CD4-positive, alpha-beta T cell treated with Interleukin-21 for 1 hour (primary cell): ENCODE measurements around the gene CALD1.

Experiments
- DNase-seq: peaks from one replicate; pipeline ENCODE4 v3.0.0-alpha.2; 2020

CALD1 gene

DNA sequence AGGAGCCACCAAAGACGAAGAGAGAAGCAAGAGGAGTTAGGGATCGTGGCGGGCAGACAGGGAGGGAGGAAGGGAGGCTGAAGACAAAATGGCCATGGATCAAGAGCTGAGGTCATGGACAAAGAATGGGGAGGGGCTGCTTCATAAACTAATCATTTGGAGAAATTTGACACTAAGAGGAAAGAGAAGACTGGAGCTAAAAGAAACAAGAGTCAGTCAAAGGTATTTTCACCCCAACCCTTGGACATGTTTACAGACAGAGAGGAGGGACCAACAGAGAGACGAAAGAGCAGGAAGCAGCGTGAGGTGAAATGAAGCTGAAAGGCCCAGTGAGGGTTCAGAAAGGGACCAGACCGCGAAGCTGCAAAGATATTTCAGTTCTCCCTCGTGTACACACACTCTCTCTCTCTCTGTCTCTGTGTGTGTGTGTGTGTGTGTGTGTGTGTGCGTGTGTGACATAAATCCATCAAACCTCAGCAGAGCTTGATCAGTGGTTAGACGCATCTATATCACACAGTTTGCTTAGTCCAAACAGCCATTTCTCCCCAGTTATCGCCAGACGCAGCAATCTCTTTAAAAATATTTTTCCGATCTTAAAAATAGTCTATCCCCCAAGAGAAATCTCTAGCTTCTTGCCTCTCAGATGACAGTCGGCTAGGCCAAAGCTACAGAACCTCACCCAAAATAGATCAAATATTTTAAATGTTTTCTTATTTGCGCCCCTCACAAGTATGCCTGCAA, 12.5 kb upstream of the CALD1 start:
- no peak for DNase-seq

DNA sequence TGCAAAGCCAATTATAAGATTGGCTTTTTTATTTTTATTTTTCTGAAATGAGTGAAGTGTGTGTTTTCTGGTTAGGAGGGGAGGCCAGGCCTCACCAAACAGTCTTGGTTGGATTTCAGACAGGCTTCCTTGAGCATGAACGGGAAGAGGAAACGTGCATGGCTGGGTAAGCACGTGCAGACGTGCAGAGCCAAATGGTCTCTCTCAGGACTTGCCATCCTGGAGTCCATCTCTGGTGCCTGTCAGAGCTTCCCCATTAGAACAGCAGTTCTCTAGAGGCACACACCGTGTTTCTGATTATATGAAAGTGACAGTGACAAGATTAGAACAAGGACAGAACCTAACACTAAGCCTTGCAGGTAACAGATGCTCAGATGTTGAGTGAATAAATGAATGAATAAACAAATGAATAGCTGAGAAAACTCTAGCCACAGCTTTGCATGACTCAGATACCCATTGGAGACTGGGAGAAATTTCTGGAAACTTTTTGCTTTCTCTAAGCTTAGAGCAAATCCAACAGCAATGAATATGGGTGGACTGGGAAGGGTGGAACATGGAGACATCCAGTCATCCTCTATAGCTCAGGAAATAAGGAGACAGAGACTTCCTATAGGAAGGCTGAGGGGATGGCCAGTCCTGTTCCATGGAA, 11.8 kb upstream of the CALD1 start:
- no peak for DNase-seq

DNA sequence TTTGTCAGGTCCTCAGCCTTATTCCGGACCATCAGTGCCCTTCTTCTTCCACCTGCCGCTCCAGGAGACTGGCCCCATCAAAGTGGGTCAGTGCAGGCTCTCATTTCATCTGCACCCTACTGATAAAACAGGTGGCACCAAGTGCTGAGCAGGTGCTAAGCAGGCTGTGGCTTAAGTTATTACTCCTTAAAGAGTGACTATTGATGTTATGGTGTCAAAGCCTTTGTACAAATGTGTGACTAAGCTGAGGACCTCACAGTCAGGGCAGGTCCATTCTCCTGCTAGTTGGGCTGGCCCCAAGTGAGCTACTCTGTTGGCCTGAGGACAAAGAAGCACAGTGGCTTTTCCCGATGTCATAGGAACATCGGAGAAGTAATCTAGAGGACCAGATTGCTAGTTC, 11.2 kb upstream of the CALD1 start:
- no peak for DNase-seq

DNA sequence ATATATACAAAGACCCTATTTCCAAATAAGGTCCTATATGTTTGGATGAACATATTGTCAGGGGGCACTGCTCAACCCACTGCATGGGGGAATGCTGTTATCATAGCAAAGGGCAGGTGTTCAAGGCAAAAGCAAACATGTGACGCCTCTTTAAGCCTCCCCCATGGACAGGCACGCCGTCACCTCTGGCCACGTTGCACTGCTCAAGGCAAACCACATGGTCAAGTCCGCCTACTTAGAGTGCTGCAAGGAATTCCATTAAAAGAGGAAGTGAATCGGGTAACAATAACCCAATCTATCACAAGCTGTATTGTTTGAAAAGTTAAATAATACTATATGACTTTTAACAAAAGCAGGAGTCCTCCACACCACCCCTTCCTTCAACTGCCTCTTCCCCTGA, 8.8 kb upstream of the CALD1 start:
- DNase-seq, result no peak

DNA sequence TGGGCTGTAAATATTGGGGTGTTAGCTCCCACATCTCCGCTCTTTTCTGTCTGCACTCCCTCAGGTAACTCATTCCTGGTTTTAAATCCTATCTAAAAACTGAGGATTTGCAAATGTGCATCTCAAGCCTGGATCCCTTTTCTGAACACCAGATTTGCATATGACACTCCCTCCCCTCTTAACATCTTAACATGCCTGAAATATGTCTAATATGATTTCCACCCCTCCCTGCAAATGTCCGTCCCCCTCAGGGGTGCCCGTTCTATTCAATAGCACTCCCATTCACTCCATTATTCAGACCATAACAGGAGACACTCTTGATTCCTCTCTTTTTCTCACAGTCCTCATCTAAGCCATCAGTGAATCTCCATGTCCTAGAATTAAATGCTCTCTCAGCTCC, 8.3 kb upstream of the CALD1 start:
- no peak for DNase-seq

DNA sequence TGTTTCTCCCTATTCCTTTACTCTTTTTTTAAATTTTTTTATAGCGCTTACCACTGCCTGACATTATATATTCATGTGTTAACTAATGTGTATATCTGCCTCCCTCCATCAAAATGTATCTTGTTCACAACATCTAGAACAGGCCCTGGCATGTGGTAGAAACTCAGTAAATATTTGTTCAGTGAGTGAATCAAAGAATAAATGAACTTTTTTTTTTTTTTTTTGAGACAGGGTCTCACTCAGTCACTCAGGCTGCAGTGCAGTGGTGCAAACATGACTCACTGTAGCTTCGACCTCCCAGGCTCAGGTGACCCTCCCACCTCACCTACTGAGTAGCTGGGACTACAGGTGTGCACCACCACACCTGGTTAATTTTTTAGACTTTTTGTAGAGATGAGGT, 7.5 kb upstream of the CALD1 start:
- no peak for DNase-seq

DNA sequence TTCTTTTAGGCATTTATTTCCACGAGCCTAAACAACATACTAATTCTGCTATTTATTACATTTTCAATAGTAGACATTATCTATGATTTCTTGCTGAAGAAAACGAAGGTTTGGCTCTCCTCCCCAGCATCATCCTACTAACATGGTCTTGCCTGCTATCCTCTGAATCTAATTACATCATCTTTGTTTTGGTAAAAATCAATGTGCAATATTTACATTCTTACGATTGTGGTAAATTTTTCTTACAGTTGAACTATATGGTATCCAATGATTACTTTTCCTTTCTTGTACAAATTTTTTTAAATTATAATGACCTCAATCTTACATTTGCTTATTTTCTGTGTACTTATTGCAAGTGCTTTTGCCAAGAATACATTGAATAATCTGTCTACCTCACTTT, 7.0 kb upstream of the CALD1 start:
- DNase-seq, result no peak

DNA sequence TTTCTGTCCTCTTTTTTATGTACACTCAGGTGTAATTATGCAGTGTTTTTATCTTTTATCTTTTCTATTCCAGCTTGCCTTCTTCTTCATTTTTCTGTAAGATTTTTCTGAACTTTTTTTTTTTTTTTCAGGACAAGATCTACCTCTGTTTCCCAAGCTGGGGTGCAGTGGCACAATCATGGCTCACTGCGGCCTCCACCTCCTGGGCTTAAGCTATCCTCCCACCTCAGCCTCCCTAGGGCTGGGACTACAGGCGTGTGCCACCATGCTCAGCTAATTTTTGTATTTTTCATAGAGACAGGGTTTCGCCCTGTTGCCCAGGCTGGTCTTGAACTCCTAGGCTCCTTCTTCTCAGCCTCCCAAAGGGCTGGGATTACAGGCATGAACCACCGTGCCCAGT, 6.3 kb upstream of the CALD1 start:
- no peak for DNase-seq

DNA sequence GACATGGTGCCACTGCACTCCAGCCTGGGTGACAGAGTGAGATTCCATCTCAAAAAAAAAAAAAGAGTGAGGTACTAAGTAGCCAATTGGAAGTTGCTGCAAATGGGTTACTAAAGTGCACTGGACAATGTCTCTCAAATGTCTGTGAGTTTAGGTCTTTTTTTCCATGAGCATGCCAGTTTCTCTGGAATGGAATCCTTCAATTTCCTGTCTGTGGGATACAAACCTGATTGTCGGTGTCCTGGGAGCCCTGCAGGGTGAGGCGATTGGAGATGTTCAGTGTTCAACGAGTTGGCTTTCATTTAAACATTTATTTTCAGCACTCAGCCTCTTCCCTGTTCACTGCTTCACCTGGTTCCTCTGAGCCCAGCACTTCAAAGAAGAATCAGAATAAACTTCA, 5.3 kb upstream of the CALD1 start:
- no peak for DNase-seq

DNA sequence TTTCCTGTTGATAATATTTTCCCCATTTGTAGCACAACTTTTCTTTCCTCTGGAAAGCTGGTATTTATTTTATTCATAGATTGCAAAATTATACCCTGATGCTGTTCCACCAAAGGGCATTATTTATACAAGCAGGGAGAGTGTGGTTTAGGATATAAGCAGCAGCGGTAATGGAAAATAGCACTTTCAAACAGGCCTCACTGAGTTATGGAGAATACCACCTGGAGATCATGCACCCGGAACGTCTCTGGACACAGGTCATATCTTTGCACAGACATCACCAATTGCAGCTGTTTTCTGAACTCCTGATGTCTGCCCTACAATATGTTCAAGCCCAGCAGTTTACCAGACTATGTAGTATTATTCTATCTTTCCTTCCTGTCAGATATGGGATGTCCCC, 2.0 kb upstream of the CALD1 start:
- DNase-seq, result no peak

DNA sequence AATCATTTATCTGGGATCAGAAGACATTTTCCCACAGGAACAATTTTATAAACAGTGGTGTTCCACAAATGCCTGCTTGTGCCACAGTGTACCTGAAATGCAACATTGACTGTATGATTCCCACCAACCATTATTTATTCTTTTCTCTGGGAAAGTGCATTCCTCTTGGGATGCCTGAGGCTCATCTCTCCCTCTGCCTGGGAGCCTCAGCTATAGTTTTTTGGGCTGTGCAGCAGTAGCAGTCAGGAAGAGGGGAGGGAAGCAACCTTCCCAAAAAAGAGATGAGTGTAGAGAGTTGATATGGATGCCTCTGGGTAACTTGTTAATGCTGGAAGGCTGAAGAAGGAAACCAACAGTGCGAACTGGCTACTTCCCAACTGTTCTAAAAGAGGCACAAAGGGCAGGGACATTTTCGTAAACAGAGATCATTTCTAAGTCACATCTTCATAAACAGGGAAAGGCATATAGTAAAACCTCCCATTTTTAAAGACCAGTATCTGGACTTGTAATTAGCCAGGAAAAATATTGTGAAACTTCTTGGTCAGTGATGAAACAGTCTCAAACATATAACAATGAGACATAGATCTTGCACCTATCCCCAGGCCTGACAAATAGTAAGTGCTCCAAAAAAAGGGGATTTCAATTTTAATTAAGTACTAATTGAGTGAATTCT, 1.4 kb upstream of the CALD1 start:
- DNase-seq, result no peak

DNA sequence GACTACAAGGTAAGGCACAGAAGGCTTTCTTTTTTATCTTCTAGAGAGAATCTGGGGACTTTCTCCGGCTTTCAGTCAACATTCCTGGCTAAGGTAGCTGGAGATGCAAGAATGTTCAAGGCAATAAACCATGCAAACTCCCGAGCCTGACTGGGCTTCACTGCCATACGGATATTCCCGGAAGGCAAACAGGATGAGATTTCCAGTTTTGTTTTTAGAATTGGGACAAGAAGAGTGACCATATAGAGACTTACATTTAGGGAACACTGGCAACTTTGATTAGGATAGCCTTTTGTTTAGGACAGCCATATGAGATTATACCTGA, 269 bp downstream of the CALD1 start:
- DNase-seq, result no peak

DNA sequence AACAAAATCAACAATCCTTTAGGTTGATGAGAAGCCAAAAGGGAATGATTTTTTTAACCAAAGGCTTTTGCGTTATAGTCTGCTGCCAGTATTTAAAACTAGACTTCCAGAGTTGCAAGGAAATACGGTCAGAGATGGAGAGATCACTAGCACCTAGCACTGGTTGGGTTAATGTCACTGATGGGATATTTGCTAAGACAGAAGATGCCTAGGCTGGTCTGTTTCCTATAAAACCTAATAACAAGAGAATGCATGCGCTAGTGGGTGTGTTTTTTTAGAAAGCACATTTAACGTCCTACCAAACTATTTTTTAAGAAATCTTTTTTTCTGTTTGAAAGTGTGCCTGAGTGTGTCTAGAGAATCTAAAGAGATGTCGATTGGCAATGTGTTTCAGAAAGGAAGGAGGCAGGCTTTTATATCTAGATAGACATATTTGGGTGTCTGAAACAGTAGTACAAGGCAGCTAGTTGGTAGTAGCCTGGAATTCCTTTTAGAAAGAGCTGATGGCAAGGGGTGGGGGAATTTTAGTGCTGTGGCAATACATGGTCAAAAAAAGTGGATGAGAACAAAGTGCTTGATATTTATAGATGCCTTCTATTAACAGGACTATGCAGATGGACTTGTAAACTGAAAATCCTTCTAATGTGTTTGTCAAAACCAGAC, 863 bp downstream of the CALD1 start:
- no peak for DNase-seq

DNA sequence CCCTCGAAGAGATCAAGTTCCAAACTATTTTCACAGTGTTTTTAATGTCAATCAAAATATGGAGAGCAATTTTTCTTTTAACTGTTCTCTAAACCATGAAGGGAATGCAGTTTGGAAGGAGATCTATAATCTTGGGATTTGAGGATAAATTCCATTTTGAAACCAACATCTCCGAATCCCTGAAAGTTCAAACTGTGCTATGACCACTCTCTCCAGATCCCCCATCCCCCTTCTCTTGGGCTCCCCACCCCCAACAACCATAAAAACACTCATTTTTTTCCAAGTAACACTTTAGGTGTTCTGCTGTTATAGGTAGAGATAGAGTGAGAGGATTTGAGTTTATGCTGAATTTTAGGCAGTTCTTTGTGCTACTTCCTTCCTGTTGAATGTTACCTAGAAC, 1.7 kb downstream of the CALD1 start:
- DNase-seq, result no peak

DNA sequence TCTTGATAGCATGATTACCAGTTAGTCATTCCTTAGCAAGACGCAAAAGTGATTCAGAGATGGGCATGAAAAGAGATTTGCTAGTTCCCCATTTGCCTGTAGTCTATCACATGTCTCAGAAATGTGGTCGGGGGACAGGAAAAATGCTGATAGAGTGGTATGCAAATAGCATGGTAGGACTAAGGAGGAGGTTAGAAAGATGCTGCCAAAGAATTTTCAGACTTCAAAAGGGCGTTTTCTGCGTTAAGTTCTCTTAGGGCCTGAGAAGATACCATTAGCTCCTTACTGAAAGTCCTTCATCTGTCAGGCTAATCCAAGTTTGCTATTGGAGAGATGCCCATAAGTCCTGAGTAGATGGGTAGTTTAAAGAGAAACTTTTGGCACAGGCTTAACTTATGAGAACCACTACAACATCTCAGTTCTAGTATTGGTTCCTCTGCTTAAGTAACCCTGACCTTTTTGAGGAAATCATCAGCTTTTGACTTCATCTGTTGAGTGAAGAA, 2.7 kb downstream of the CALD1 start:
- no peak for DNase-seq

DNA sequence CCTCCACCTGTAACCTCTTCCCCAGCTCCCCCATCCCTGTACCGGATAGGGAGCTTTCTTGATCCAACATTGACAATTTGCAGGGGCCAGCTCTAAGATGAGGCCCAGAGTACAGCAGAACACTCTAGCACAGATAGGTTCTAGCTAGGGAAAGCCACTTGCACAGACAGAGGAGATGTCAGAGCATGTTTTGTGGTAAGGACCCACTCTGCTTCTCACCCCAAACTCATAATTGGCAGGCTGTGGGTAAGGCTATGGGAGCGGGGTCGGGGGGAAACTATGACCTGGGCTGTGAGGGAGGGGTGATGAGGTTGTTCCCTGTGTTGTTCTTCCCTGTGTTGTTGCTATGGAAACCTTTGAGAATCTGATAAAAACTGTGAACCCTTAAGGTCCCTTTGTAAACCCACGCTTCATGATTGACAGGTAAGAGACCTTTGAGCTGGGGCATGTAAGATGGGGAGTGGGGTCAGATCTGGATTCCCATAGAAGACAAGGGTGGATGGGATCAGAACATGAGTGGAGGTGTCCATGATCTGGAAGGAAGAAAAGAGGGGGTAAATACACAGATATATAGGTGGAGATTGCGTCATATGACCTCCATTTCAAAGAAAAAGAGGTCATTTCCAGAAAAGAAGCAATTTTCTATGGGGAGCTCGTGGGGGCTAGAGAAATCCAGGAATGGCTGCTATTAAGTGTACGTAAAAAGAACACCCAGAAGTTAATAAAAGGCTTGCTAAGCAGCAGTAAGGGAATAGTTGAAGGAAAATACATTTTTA, 4.0 kb downstream of the CALD1 start:
- no peak for DNase-seq

DNA sequence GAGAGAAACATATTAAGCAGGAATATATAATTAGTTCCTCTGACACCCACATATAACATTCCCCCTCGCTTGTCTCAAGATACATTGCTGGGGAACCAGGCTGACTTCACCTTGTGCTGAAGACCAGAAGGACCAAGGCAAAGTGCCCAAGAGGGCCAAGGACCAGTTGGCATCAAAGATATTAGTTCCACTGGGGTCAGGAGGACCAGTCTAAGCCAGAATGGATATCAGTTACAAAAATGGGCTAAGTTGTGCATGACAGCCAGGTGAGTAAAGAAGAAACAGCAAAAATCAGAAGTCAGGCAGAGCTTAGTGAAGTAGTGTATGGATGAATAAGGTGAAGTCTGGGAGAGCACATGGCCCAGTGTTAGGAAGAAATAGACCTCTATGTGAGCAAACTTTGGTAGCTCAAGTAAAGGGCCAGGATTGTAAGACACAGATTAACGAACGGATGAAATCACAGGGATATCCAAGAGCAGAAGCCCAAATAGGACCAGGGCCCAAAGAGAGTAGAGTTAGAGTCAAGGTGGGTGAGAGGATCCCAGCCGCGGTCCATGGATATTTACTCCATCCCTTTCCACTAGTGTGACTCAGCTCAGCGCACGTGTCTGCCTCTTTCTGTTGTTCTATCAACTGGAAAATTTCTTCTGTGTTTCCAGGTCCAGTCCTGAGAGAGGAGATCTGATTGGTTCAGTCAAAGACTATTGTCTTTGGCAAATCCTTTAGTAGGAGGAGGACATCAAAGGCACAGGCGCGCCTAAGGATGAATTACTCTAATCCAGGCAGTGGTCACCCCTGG, 5.0 kb downstream of the CALD1 start:
- DNase-seq, result no peak

DNA sequence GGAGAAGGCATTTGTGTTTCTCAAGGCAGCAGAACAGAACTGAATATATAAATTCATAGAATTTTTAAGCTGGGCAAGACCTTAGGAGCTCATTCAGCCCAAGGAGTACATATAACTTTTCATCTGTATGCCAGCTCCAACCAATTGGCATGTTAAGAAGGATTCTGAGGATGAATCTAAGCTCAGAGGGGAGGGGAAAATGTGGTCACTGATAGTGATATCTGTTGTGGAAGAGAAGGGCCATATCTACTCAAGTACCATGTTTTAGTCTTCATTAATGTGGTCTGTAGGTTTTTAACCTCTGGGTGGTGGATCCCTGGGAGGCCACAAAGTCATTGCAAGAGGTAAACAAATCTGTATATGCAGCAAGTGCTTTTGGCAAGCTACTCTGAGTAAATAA, 6.4 kb downstream of the CALD1 start:
- no peak for DNase-seq

DNA sequence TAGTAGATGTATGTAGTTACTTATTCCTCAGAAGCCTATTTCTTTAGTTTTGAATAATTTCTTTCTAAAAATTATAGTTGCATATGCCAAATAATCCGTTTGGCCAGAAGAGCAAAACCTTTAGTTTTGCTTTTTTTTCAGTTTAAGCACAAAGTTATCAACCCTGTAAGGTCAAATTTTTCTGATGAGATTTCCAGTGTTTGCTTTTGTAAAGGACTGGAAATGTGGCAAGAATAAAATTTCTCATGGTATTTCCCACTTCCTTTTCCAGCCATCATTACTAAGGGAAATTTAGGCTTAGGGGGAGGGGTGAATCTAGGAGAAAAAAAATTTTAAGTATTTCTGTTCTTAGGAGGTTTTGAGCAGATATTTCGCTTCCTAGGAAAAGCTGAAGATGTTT, 7.6 kb downstream of the CALD1 start:
- DNase-seq, result no peak

DNA sequence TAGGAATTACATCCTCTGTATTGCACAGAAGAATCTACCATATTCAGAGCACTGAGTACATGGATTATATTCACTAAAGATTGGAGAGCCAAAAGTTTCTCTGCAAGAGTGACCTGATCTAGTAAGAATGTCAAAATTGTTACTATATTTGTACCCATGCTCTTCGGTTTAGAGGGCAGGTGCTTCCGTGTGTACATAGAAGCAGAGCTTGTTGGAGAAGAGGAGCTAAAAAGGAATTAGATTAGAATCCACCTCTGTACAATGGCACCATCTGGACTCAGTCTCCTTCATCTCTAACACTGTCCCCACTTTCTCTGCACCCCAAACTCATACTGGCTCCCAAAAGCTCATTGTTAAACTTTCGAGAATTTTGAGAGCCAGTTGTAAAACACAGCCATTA, 8.3 kb downstream of the CALD1 start:
- no peak for DNase-seq

DNA sequence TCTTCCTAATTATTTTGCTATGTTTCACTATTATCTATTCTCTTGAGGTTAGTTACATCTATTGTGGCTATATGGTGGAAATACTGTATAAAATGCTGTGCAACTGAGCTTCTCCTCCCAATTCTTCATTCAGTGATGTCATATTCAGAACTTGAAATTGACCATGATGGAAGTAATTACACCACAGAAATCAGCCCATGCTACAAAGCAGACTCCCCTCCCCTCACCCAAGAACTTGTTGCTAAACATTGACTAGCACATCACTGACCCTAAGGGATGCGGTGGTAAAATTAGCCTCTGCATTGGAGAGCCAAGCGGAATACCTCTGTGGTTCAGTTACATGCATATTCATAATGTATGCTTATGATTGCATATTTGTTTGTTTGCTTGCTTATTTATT, 8.8 kb downstream of the CALD1 start:
- DNase-seq, result no peak

DNA sequence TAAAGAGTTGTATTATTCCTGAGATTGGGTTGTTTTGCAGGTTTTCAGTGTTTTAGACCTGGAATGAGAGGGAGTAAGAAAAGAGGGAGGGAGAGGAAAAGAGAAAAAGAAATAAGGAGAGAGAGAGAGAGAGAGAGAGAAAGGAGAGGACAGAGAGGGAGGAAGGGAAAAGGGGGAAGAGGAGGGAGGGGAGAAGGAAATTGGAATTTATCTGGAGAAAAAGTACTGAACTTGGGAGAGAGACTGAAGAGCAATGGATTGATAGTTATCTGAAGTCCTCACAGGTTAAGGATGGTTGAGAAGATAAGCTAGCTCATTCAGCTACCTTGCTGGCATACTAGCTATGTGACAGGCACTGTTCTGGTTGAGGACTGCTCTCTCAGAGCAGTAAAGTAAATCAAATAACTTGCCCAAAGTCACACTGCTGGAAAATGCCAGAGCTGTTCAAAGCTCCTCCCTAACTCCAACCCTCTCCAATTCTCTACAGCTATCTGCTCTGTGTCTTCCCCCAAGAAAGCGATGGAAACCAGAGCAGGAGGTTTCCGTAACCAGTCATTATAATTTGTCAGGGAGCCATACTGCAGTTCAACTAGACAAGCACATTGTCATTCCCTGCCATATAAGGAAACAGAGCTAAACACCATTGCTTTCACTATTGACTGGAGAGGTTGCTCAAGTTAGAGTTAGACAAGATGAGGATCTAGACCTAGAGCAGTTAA, 10.7 kb downstream of the CALD1 start:
- DNase-seq, result no peak
